ENCODE data around the gene NFKBIA.

NFKBIA gene

GRCh38 chr14:35402323-35403113, 2.0 kb downstream of the NFKBIA start:
- TF ChIP-seq CTCF (IDR thresholded peaks at IDR 0.05), result no peak
- Histone ChIP-seq H3K9me3 (ENCODE audit: control insufficient read depth, low read length) (no peaks in the 10 kb centered on the region), H3K79me2 (peaks cover 15% of the 10 kb centered on the region), H3K4me3 (ENCODE audit: low read depth, low read length) (peak overlapping the region; percentile 54), H3K36me3 (ENCODE audit: control insufficient read depth, insufficient read depth, low read length) (no peaks in the 10 kb centered on the region), H3K4me2 (ENCODE audit: low read length) (peak overlapping the region; percentile 88), H3K9ac (no peak overlapping the region), H2AFZ (no peak overlapping the region), H3K27ac (peak overlapping the region; percentile 100), H3K4me1 (peaks cover 44% of the 10 kb centered on the region), H3K27me3 (ENCODE audit: control insufficient read depth, insufficient read depth, low read length) (no peaks in the 10 kb centered on the region)

GRCh38 chr14:35401422-35402265, 2.9 kb downstream of the NFKBIA start:
- no peaks in the 10 kb centered on the region for H3K36me3 ChIP-seq (ENCODE audit: control insufficient read depth, insufficient read depth, low read length)
- no peak overlapping the region for H3K9ac ChIP-seq
- TF ChIP-seq CTCF (IDR thresholded peaks at IDR 0.05), result no peak
- peaks cover 38% of the 10 kb centered on the region for H3K4me1 ChIP-seq
- peak overlapping the region; percentile 12 for H3K4me3 ChIP-seq (ENCODE audit: low read depth, low read length)
- peak overlapping the region; percentile 88 for H3K4me2 ChIP-seq (ENCODE audit: low read length)
- H3K79me2 ChIP-seq, result peaks cover 13% of the 10 kb centered on the region
- no peaks in the 10 kb centered on the region for H3K27me3 ChIP-seq (ENCODE audit: control insufficient read depth, insufficient read depth, low read length)
- no peaks in the 10 kb centered on the region for H3K9me3 ChIP-seq (ENCODE audit: control insufficient read depth, low read length)
- no peak overlapping the region for H2AFZ ChIP-seq
- peak overlapping the region; percentile 100 for H3K27ac ChIP-seq

- H3K36me3 ChIP-seq (ENCODE audit: control insufficient read depth, insufficient read depth, low read length), result no peaks in the 10 kb centered on the region
- peak overlapping the region; percentile 12 for H3K4me3 ChIP-seq (ENCODE audit: low read depth, low read length)
- peaks cover 6% of the 10 kb centered on the region for H3K79me2 ChIP-seq
- H3K27me3 ChIP-seq (ENCODE audit: control insufficient read depth, insufficient read depth, low read length), result no peaks in the 10 kb centered on the region
- no peak overlapping the region for H3K9ac ChIP-seq
- no peak overlapping the region for H2AFZ ChIP-seq
- H3K9me3 ChIP-seq (ENCODE audit: control insufficient read depth, low read length), result no peaks in the 10 kb centered on the region
- peak overlapping the region; percentile 15 for H3K4me2 ChIP-seq (ENCODE audit: low read length)
- H3K4me1 ChIP-seq, result peaks cover 36% of the 10 kb centered on the region
- H3K27ac ChIP-seq, result peak overlapping the region; percentile 100
- TF ChIP-seq CTCF (IDR thresholded peaks at IDR 0.05), result no peak
These were observed 3.7 kb downstream of the NFKBIA start for GRCh38 chr14:35400648-35401421.

GRCh38 chr14:35399083-35399937, 5.2 kb downstream of the NFKBIA start:
- Histone ChIP-seq H3K9ac (no peak overlapping the region), H3K27me3 (ENCODE audit: control insufficient read depth, insufficient read depth, low read length) (no peaks in the 10 kb centered on the region), H2AFZ (no peak overlapping the region), H3K4me1 (peaks cover 30% of the 10 kb centered on the region), H3K79me2 (peaks cover 6% of the 10 kb centered on the region), H3K4me3 (ENCODE audit: low read depth, low read length) (no peak overlapping the region), H3K36me3 (ENCODE audit: control insufficient read depth, insufficient read depth, low read length) (no peaks in the 10 kb centered on the region), H3K27ac (peak overlapping the region; percentile 65), H3K9me3 (ENCODE audit: control insufficient read depth, low read length) (no peaks in the 10 kb centered on the region), H3K4me2 (ENCODE audit: low read length) (no peak overlapping the region)
- TF ChIP-seq CTCF (IDR thresholded peaks at IDR 0.05), result no peak
